Ovary (tissue), 3 donors: ENCODE data around the gene CC2D1A.

Experiments used
- CTCF ChIP-seq, 3 donors: fragments of 450-650 bp in 2 of 3; fragments of 200-600 bp in 1 of 3; IDR thresholded peaks; one replicate each; pipeline versions ENCODE4 v1.5.1 to v1.8.0; 2016 to 2022; ENCODE audit warnings: antibody characterized with exemption in 3 of 3, mild to moderate bottlenecking in 1 of 3
- POLR2A ChIP-seq: fragments of 450-650 bp; IDR thresholded peaks from one replicate; pipeline ENCODE4 v1.6.1; 2017; ENCODE audit warnings: antibody characterized with exemption, mild to moderate bottlenecking, moderate library complexity
- donor health status: DM: no; HTN: no; CAD: no.

- TF ChIP-seq CTCF (IDR thresholded peaks at IDR 0.05) (no peak), POLR2A (no peak)
Observed at GRCh38 chr19:13859361-13859880, 46.6 kb upstream of the CC2D1A start.
